SH-SY5Y (cell line): ENCODE results near the gene SMC1B.

Experiments
- GATA2 ChIP-seq: IDR thresholded peaks from 2 replicates; pipeline ENCODE4 v1.6.1; 2011; ENCODE audit warnings: mild to moderate bottlenecking, low read depth, low read length
- GATA3 ChIP-seq: IDR thresholded peaks from 2 replicates; pipeline ENCODE4 v1.6.1; 2011; ENCODE audit warnings: low read depth, mild to moderate bottlenecking, low read length, moderate library complexity

The SMC1B gene

GRCh38 chr22:45407793-45408192 is 5.6 kb downstream of the SMC1B start:
- no peak for TF ChIP-seq GATA3
- no peak for TF ChIP-seq GATA2

DNA sequence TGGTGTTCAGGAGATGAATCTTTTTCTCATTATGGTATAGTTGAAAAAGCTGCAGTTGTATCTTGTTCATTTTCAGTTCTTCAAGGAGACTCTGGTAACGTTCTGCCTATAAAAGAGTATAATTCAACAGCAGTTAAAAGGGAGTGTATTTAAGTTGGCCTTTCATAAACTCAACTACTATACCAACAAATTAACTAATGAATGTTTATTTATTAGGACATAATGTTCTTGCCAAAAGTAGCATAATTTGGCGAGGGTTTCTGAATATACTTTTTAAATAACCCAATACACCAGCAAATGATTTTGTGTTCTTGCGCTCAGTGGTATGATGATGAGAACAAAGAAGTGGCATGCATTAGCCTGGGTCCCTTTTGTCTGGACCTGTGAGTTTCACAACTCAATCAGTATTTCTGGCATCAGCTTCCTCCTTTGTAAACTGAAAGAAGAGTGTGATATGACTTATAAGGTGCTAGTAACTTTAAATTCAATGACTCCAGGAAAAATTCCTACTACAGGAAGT is 10.9 kb downstream of the SMC1B start:
- no peak for TF ChIP-seq GATA2
- TF ChIP-seq GATA3 = no peak

DNA sequence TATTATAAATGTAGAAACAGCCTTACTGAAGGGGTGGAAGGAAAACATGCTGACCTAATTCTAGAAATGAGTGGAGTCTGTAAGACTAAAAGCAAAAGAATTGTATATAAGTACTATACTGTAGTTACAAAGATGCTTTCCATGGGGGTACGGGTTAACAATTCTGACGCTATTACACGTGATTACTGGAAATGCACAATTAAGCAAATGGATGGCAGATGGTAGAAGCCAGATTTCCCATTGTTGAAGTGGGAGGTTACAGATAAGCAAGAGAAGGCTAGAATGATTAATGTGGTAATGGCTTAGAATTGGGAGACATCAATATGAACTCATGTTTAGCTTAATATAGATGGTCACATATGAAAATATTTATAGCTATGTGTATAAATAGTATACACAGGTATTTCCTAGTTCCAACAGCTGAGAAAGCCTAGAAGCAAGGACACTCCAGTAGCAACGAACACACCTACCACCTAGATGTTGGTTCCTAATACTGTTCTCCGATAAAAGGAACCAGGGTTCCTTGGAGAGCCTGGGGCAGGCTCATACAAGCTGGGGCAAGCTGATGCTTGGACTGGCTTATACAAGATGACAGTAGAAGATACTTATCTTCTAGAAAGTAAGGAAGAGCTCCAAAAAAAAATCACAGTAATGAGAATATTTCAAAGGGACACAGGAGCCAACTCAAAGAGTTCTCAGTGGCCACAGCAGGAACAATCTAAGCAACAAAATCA is 13.5 kb downstream of the SMC1B start:
- TF ChIP-seq GATA3 = no peak
- no peak for TF ChIP-seq GATA2

- TF ChIP-seq GATA2 = no peak
- TF ChIP-seq GATA3 = no peak
Observed at GRCh38 chr22:45398214-45398613, 15.2 kb downstream of the SMC1B start.

DNA sequence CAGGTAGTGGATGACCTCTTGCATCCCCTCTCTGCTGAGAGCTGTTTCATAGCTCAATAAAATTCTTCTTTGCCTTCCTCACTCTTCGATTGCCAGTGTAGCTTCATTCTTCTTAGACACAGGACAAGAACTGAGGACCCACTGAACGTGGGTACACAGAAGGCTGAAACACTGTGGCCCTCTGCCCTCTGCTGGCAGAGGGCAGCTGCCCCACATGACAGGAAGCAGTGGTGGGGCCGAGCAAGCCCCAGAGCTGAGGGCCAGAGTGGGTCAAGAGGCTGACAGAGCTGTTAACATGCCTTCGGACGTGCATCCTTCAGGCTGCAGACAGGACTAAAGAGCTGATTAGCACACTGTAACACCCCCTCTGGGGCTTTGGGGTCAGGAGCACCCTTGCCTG is 15.6 kb downstream of the SMC1B start:
- TF ChIP-seq GATA2 = no peak
- no peak for TF ChIP-seq GATA3

DNA sequence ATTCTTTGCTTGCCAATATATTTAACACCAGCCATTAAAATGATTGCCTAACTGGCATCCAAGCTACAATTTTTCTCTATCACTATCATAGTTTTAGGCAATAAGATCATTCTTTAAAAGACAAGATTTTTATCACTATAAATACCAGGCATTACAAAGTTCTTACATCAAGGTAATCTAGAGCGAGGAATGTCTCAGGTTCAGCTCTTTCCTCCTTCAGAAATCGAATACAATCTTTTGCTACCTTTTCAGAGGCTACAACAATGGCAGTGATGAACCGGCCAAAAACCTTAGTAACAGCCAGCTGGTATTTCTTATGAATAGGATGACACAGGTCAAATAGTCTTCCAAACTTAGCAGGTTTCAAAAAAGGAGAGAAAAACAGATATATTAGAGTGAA is 23.9 kb downstream of the SMC1B start:
- TF ChIP-seq GATA2 (no peak), GATA3 (no peak)

- TF ChIP-seq GATA3 (no peak), GATA2 (no peak)
Observed at GRCh38 chr22:45381348-45381747, 32.1 kb downstream of the SMC1B start.

DNA sequence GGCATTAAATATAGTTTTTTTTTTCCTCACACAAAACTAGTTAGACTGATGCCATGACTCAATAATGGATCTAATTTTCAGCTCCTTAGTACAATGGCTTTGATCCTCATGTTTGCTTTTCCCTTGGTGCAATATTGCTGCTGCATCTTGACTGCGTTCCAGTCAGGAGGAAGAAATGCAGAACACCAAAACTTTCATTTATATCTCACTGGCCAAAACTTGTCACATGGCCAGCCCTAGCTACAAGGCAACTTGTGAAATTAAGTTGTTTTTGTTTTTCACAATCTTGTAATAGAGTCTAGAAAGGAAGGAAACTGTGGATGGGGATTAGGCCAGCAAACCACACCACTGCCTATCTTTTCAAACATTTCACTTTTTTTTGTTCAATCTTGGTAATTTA is 36.7 kb downstream of the SMC1B start:
- TF ChIP-seq GATA3 (no peak), GATA2 (no peak)

- no peak for TF ChIP-seq GATA2
- TF ChIP-seq GATA3 = no peak
Observed at GRCh38 chr22:45376009-45376408, 37.4 kb downstream of the SMC1B start.

DNA sequence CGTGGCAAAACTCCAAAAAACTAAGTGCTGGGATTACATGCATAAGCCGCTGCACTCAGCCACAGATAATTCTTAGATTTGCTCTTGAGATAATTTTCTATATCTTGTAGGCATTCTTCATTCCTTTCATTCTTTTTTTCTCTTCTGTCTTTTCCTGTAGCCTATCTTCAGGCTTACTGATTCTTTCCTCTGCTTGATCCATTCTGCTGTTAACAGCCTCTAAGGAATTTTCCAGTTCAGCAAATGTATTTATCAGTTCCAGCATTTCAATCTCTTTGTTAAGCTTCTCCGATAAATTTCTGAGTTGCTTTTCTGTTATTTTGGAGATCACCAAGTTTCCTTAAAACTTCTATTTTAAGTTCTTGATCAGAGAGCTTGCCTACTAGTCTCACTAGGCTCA is 46.7 kb downstream of the SMC1B start:
- TF ChIP-seq GATA3 (no peak), GATA2 (no peak)

DNA sequence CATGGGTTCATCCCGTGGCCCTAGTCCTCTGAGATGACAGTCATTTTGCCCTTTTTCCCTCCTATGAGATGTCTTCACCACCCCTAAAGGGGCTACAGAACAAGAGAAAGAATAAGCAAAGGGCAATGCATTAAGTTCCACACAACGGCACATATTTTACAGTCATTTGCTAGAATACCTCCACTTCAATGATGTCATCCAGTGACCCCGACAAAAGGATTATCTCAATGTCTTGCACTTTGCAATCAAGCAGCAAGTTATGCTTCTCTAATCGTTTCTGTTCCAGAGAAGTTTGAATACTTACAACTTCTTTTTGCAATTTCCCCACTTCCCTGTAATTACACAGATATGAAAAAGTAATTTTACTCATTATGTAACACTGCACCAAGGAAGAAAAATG is 53.8 kb downstream of the SMC1B start:
- TF ChIP-seq GATA2 (no peak), GATA3 (no peak)

DNA sequence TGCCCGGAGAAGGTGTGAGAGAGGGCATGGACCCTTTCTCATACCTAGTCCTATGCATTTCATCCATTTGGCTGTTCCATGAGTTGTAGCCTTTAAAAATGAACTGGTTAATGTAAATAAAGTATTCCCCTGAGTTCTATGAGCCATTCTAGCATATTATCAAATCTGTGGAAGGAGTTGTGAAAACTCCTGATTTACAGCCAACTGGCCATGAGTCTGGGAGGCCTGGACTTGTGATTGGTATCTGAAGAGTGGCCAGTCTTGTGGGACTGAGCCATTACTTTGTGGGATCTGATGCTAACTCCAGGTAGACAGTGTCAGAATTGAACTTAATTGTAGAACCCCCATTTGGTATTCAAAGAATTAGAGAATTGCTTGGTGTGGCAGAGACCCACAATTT is 55.3 kb downstream of the SMC1B start:
- TF ChIP-seq GATA3 (no peak), GATA2 (no peak)

DNA sequence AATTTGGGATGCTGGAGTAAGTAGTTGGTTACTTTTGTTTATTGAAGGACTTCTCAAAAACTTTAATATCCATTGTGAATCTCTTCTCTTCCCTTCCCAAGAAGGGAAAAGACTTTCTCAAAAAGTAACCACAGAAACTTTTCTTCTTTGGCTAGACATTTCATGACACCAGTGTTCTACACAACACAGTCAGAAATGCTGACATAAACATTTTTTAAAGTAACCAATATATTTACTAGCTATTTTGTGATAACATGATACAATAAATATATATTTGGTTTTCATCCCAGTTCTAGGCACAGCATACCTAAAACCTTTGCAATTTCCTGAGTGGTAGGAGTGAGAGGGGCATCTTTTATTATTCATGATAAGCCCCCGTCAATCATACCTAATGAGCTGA is 55.9 kb downstream of the SMC1B start:
- no peak for TF ChIP-seq GATA3
- no peak for TF ChIP-seq GATA2

GRCh38 chr22:45353786-45354185 is 59.6 kb downstream of the SMC1B start:
- TF ChIP-seq GATA2 (no peak), GATA3 (no peak)

- TF ChIP-seq GATA2 (no peak), GATA3 (no peak)
Observed at GRCh38 chr22:45351956-45352355, 61.4 kb downstream of the SMC1B start.
